Skeletal muscle satellite cell (primary cell): ENCODE data around the gene ST3GAL4.
"Not testable (repeated sequence)": the region's sequence is repeated elsewhere in the genome, so short reads cannot be mapped to it uniquely, and the experiment has no call there.

Experiments
- H3K27me3 ChIP-seq: 2 replicates; pipeline ENCODE4 v1.7.0; 2013; ENCODE audit warnings: low read length; ENCODE audit not compliant: control insufficient read depth, insufficient read depth
- H3K36me3 ChIP-seq: 2 replicates; pipeline ENCODE4 v1.7.0; 2013; ENCODE audit warnings: mild to moderate bottlenecking, control low read depth, low read length; ENCODE audit not compliant: insufficient read depth
- H3K4me1 ChIP-seq: 2 replicates; pipeline ENCODE4 v1.7.0; 2013; ENCODE audit warnings: low read length; ENCODE audit not compliant: control insufficient read depth, insufficient read depth
- H3K4me2 ChIP-seq: 2 replicates; pipeline ENCODE4 v1.7.0; 2013; ENCODE audit warnings: mild to moderate bottlenecking, low read length
- H3K4me3 ChIP-seq: 2 replicates; pipeline ENCODE4 v1.7.0; 2013; ENCODE audit warnings: low read length
- H3K9ac ChIP-seq: 2 replicates; pipeline ENCODE4 v1.7.0; 2013; ENCODE audit warnings: mild to moderate bottlenecking, low read depth, low read length, moderate library complexity
- H3K9me3 ChIP-seq: replicated peaks from 2 replicates; pipeline ENCODE4 v1.7.0; 2013; ENCODE audit warnings: mild to moderate bottlenecking, control low read depth, low read length

Gene ST3GAL4

DNA sequence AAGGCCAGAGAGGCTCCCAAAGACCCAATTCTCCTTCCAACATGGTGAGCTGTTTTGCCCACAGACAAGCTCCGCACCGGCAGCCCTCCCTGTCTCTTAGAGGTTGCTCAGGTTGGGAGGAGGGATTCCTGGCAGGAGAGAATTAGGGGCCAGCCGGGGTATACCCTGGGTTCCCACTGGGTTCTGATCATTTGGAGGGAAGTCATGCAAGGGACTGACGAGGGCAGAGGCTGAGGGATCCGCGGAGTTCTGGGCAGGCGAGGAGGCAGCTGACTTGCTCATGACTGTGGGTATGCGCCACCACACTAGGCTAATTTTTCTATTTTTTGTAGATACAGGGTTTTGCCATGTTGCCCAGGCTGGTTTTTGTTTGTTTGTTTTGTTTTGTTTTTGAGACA, 4.6 kb downstream of the ST3GAL4 start:
- Histone ChIP-seq H3K4me3 (no peak overlapping the region), H3K9me3 (no peaks in the 10 kb centered on the region), H3K4me1 (peaks cover 25% of the 10 kb centered on the region), H3K9ac (no peak overlapping the region), H3K4me2 (peak overlapping the region; percentile 9), H3K36me3 (peaks cover 3% of the 10 kb centered on the region), H3K27me3 (no peaks in the 10 kb centered on the region)

DNA sequence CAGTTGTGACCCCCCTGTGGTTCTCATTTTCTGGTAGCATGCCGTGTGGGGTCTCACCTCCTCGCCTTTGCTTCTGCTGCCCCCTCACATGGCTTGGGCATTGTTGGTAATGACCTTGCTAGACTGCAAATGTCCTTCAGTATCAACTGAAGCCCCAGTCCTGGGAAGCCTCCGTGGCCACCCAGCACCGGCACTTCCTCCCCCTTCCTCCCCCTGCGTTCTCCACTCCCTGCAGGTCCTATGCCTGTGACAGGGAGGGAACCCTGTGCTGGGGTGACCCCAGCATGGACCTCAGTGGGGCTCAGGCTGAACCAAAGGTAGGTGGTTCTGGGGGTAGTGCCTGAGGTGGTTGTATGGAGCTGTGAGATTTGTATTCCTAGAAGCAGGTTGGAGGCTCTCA, 5.9 kb downstream of the ST3GAL4 start:
- H3K4me2 ChIP-seq: no peak overlapping the region
- H3K4me1 ChIP-seq: peaks cover 19% of the 10 kb centered on the region
- H3K36me3 ChIP-seq: peaks cover 3% of the 10 kb centered on the region
- no peaks in the 10 kb centered on the region for H3K27me3 ChIP-seq
- no peak overlapping the region for H3K9ac ChIP-seq
- H3K9me3 ChIP-seq: no peaks in the 10 kb centered on the region
- H3K4me3 ChIP-seq: no peak overlapping the region

GRCh38 chr11:126362879-126363655, 7.6 kb downstream of the ST3GAL4 start:
- no peak overlapping the region for H3K4me3 ChIP-seq
- H3K36me3 ChIP-seq: peaks cover 3% of the 10 kb centered on the region
- no peak overlapping the region for H3K9ac ChIP-seq
- H3K4me2 ChIP-seq: no peak overlapping the region
- no peaks in the 10 kb centered on the region for H3K9me3 ChIP-seq
- no peaks in the 10 kb centered on the region for H3K27me3 ChIP-seq
- peaks cover 10% of the 10 kb centered on the region for H3K4me1 ChIP-seq

GRCh38 chr11:126363706-126364248, 8.3 kb downstream of the ST3GAL4 start:
- H3K4me1 ChIP-seq: peaks cover 10% of the 10 kb centered on the region
- H3K36me3 ChIP-seq: peaks cover 3% of the 10 kb centered on the region
- H3K9ac ChIP-seq: no peak overlapping the region
- H3K9me3 ChIP-seq: no peaks in the 10 kb centered on the region
- H3K4me3 ChIP-seq: no peak overlapping the region
- H3K4me2 ChIP-seq: no peak overlapping the region
- no peaks in the 10 kb centered on the region for H3K27me3 ChIP-seq

DNA sequence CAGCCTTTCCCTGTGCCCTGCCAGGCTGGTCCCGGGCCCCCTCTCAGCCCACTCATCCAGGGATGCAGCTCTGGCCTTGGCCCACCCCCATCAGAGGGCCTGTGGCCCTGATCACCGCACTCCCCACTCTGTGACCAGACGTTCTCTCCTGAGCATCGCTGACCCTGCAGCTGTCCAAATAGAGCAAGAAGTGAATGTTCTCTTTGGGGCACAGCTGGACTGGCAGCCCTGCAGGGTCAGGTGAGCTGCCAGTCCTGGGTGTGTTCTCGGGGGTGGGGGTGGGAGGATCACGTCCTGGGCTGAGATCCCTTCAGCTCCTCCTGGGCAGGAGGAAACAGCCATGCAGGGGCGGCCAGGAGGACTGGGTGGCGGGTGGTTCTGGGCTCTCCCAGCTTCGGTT, 9.2 kb downstream of the ST3GAL4 start:
- H3K9me3 ChIP-seq, H3K4me1 ChIP-seq, H3K27me3 ChIP-seq, H3K9ac ChIP-seq, H3K4me3 ChIP-seq, H3K36me3 ChIP-seq, H3K4me2 ChIP-seq: not testable (repeated sequence)

DNA sequence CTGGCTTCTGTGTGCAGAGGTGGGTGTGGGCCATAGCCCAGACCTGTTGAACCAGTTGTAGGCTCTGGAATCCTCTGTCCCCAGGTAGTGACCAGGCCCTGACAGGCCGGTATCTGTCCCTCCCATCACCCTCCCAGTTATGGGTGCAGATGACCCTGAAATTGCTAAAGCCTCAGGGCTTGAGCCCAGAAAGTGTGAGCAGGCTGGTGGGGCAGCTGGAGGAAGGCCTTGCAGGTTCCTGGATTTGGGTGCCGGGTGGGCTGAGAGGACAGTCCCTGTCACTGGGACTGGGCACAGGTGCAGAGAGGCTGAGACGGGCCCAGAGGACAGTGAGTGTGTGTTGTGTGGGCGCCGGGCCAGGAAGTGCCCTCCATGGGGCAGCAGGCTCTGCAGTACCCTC, 10.0 kb downstream of the ST3GAL4 start:
- not testable (repeated sequence) for H3K9ac ChIP-seq, H3K36me3 ChIP-seq, H3K4me2 ChIP-seq, H3K4me1 ChIP-seq, H3K27me3 ChIP-seq, H3K4me3 ChIP-seq, H3K9me3 ChIP-seq

DNA sequence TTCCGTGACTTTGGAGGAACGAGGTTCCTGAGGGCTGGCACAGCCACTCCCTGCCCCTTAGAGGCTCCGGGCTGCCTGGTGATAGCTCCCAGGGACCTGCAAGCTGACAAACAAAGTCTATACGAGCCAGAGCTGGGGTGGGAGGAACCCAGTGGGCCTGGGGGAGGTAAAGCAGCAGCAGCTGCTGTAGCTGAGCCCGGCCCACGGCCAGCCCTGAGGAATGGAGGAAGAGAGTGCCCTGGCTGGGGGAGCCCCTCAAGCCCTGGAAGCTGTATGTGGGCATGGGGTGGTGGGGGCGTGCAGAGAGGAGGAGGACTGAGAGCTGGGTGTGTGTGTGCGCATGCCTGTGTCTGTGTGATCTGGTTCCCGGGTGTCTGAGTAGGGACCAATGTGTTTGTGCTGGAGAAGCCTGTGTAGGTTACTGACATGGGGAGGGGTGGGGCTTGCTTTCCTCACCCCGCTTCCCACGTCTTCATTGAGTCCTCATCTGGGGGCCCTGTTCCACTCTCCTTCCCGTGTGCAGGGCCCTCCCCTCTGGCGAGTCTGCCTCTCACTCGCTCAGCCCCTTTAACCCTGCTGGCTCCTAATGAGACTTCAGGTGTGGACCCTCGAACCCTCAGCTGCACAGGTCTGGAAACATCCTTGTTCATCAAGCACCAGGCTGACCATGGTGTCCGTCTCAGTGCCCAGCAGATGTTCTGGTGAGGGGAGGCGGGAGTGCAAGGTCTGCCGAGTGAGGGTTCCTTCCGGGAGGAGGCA, 10.8 kb downstream of the ST3GAL4 start:
- Histone ChIP-seq H3K9ac (no peak overlapping the region), H3K4me1 (no peaks in the 10 kb centered on the region), H3K36me3 (peaks cover 3% of the 10 kb centered on the region), H3K27me3 (no peaks in the 10 kb centered on the region), H3K4me3 (no peak overlapping the region), H3K9me3 (no peaks in the 10 kb centered on the region), H3K4me2 (no peak overlapping the region)

DNA sequence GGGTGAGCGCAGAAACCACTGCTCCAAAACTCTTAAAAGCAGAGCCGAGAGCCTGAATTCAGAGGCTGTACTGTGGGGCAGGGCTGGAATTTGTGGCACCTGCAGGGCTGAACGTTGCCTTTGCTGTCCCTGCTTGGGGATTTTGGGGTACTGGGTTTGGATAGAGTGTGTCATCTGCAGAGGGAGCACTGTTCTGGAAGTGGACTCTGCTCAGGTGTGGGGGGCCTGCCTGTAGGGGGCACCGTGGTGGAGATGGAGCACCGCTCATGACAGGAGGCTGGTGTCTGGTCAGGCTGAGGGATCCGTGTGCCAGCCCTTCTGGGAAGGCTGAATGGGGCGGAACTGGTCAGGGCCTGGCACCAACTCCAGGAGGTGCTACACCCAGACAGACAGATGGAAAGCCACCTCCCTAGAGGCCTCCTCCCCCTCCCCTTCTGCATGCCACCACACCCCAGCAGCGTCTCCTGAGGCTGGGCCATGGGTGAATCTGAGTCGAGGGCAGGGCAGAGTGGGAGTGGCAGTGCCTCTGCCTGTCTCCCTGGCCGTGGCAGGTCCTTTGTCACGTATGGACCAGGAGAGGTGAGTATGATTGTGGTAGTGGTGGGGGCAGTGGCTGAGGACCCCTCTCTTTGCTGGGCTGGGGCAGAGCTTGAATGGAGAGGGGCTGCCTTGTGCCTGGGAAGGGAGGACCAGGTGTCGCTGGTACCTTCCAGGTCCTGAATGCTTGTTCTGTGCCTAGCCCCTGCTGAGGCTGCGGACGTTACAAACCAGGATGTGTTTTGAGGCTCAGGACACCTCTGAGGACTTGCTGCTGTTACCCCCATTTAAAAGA, 11.6 kb downstream of the ST3GAL4 start:
- not testable (repeated sequence) for H3K9ac ChIP-seq, H3K9me3 ChIP-seq

GRCh38 chr11:126367806-126368205, 12.3 kb downstream of the ST3GAL4 start:
- not testable (repeated sequence) for H3K9ac ChIP-seq, H3K4me1 ChIP-seq, H3K4me2 ChIP-seq, H3K9me3 ChIP-seq, H3K36me3 ChIP-seq, H3K27me3 ChIP-seq, H3K4me3 ChIP-seq

More for the DNA sequence above, 11.6 kb downstream of the ST3GAL4 start:
- H3K4me2 ChIP-seq, H3K36me3 ChIP-seq, H3K27me3 ChIP-seq, H3K4me3 ChIP-seq, H3K4me1 ChIP-seq: not testable (repeated sequence)

DNA sequence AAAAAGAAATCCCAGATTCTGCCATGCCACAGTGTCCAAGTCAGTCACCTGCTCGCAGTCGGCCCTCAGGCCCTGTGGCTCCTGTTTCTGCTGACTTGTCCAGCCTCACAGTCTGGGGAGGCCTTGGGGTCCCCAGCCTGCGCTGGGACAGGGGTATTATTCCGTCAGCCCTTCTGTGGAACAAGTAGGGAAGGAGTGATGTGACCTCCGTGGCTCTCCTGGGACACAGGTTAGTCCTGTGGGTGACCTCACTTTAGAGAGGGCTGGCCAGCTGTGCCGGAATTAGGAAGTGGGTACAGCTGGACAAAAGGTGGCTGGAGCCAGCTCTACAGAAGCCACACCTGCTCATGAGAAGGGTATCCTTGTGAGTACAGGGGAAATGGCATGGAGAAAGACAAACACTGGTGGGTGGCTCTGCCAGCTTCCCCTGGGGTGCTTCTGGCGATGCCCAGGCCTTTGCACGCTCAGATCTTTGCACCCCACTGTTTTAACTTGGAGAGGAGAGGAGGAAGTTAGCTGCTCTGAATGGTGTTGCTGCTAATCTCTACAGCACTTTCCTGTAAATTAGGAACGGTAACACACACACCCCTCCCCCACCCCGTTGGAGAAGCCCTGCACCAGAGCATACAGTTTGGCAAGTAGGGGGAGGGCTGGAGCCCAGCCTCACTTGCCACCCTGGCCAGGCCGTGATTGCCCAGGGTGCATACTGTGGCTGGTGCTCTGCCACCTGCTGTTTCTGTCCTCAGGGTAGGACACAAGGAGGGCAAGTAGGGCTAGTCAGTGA, 13.0 kb downstream of the ST3GAL4 start:
- H3K4me2 ChIP-seq, H3K36me3 ChIP-seq, H3K9ac ChIP-seq, H3K9me3 ChIP-seq, H3K27me3 ChIP-seq, H3K4me1 ChIP-seq, H3K4me3 ChIP-seq: not testable (repeated sequence)

DNA sequence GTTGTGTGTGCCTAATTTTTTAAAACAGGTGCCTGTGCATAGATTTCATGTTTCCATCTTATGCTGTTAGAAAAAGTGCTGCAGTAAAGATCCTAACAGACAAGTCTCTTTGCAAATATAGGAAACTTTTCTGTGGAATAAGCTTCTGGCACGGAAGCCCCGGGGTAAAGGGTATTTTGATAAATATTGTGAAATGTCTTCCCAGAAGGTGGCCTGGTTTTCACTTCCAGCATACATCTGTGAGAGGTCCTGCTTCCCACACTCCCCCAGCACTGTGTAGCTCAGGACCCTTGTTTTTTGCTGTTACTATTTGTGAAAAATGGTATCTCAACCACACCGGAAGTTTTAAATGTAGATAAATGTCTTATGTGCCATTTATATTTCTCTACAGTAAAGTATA, 14.5 kb downstream of the ST3GAL4 start:
- Histone ChIP-seq H3K4me1 (peaks cover 12% of the 10 kb centered on the region), H3K9ac (no peak overlapping the region), H3K36me3 (no peaks in the 10 kb centered on the region), H3K9me3 (no peaks in the 10 kb centered on the region), H3K4me2 (no peak overlapping the region), H3K27me3 (no peaks in the 10 kb centered on the region), H3K4me3 (no peak overlapping the region)
